ENCODE results near the gene DPH1.

DNA sequence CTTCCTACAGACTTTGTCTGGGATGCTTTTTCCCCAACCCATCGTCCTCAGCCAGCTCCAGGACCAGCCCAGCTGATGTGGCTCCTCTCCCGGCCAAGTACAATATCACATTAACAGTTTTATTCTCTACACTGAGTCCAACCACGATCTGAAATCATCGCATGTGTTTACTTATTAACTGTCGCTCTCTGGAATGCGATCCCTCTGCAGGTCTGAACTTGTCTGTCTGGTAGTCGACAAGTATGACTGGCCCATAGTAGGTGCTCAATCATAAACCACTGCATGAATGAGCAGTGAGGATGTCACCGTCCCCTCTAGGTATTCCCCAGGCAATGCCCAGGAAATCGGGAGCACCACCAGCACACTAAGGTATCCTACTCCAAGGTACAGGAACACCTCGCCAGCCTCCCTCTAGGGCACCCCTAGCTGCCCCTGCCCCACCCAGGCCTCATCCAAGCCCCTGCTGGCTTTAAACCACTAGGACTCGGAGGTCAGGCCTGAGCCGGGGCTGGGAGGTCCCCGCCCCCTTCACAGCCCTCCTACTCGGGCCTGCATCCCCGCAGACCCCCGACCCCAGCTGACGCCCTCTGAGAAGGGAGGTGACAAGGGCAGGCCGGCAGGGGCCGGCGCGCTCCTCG is 32.5 kb upstream of the DPH1 start:
- TF ChIP-seq, protein P1, sequence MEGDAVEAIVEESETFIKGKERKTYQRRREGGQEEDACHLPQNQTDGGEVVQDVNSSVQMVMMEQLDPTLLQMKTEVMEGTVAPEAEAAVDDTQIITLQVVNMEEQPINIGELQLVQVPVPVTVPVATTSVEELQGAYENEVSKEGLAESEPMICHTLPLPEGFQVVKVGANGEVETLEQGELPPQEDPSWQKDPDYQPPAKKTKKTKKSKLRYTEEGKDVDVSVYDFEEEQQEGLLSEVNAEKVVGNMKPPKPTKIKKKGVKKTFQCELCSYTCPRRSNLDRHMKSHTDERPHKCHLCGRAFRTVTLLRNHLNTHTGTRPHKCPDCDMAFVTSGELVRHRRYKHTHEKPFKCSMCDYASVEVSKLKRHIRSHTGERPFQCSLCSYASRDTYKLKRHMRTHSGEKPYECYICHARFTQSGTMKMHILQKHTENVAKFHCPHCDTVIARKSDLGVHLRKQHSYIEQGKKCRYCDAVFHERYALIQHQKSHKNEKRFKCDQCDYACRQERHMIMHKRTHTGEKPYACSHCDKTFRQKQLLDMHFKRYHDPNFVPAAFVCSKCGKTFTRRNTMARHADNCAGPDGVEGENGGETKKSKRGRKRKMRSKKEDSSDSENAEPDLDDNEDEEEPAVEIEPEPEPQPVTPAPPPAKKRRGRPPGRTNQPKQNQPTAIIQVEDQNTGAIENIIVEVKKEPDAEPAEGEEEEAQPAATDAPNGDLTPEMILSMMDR (IDR thresholded peaks at IDR 0.05): no peak
- no peak for TF ChIP-seq POLR2A (IDR thresholded peaks at IDR 0.05)

All from thyroid gland (tissue), 4 donors.